Adrenal gland (tissue), 12 donors: Measurements from ENCODE around the gene OR8D1. TPM values are rescaled to one million over a fixed set of nuclear protein-coding genes. Genes with fewer than 3 reads are reported as not detected.
"Not testable (repeated sequence)": the region's sequence is repeated elsewhere in the genome, so short reads cannot be mapped to it uniquely, and the experiment has no call there.

ENCODE experiments used
- DNase-seq, 7 donors: peaks; one replicate each; pipeline ENCODE4 v3.0.0-alpha.2; 2019 to 2020
- H3K27ac ChIP-seq, 5 donors: fragments of 200-600 bp; sonication (generic) in 4 of 5; 1 replicate in 3 of 5; 2 replicates in 2 of 5; pipeline versions ENCODE4 v1.5.1 to v1.8.0; 2016 to 2020; ENCODE audit warnings: mild to moderate bottlenecking in 1 of 5
- H3K27me3 ChIP-seq: fragments of 200-600 bp; 2 replicates; pipeline ENCODE4 v1.8.0; 2021
- H3K36me3 ChIP-seq, 2 donors: fragments of 200-600 bp; replicated peaks in 1 of 2; 1 replicate in 1 of 2; 2 replicates in 1 of 2; pipeline versions ENCODE4 v1.5.1 to v1.8.0; 2018 to 2022
- H3K4me1 ChIP-seq, 2 donors: fragments of 200-600 bp; replicated peaks in 1 of 2; 1 replicate in 1 of 2; 2 replicates in 1 of 2; pipeline versions ENCODE4 v1.5.1 to v1.8.0; 2018 to 2021
- H3K4me3 ChIP-seq, 4 donors: fragments of 200-600 bp; sonication (generic) in 3 of 4; one replicate each; pipeline ENCODE4 v1.5.1; 2016 to 2018
- H3K9me3 ChIP-seq, 3 donors: fragments of 200-600 bp; sonication (generic) in 1 of 3; replicated peaks in 1 of 3; 1 replicate in 2 of 3; 2 replicates in 1 of 3; pipeline versions ENCODE4 v1.5.1 to v1.8.0; 2016 to 2021
- POLR2A ChIP-seq, 2 donors: fragments of 450-650 bp; IDR thresholded peaks; one replicate each; pipeline ENCODE4 v1.6.1; 2017; ENCODE audit warnings: antibody characterized with exemption in 2 of 2, mild to moderate bottlenecking in 2 of 2, moderate library complexity in 1 of 2
- WGBS, 4 donors: extraction: QIAGEN DNeasy Blood & Tissue Kit in 2 of 4; methylation state at CpG; one replicate each; pipeline versions ENCODE4 v1.1.5 to v1.1.7; 2013 to 2017; 5-methylcytosine and 5-hydroxymethylcytosine counted together
- intact Hi-C, 2 donors: fragments of 100-400 bp; cut with DNase I; formaldehyde crosslinking; loops; one replicate each; pipeline versions ENCODE4 v1.14.1 to v1.15.0; 2022 to 2023
- polyA plus RNA-seq, 3 donors: library from polyadenylated mRNA; stranded (reverse); fragments of 200-250 nt in 2 of 3; fragments of 350-450 nt in 1 of 3; fragmentation: Illumina TruSeq in 1 of 3; extraction: RNeasy Lipid Tissue Mini Kit (QIAGEN cat#74804) in 1 of 3; gene quantifications; one replicate each; pipeline ENCODE4 v1.2.3, GENCODE V29; 2013 to 2014
- total RNA-seq, 9 donors: library from RNA; depleted of rRNA in 4 of 9; stranded (reverse); fragments of >200 nt in 4 of 9; fragments of 120-200 nt in 1 of 9; fragmentation: NEBNext Ultra II Directional in 1 of 9; extraction: Animal tissue kit (Norgen Biotek cat#: 25700) in 1 of 9; gene quantifications; one replicate each; pipeline versions ENCODE4 v1.1.0 to v1.2.4, GENCODE V29; 2013 to 2023
- TF ChIP-seq, protein P1 (sequence below), 6 experiments: fragments of 450-650 bp in 4 of 6; fragments of 200-600 bp in 2 of 6; sonication (generic) in 1 of 6; IDR thresholded peaks; 1 replicate in 5 of 6; 2 replicates in 1 of 6; pipeline versions ENCODE4 v1.5.1 to v1.8.0; 2016 to 2021; ENCODE audit warnings: antibody characterized with exemption in 6 of 6, mild to moderate bottlenecking in 2 of 6, moderate library complexity in 1 of 6
- donor health status: healthy with polysubstance abuse.
- donor health status: Bipolar disorder and iron deficiency.
- donor health status: DM: yes; HTN: yes; CAD: no.
- donor health status: DM: no; HTN: no; CAD: no.
- donor health status: DM: no; HTN: no; CAD: no.
- donor health status: DM: yes; HTN: yes; CAD: no.

The OR8D1 gene
- total and polyA plus RNA-seq, 12 donors: not detected

DNA sequence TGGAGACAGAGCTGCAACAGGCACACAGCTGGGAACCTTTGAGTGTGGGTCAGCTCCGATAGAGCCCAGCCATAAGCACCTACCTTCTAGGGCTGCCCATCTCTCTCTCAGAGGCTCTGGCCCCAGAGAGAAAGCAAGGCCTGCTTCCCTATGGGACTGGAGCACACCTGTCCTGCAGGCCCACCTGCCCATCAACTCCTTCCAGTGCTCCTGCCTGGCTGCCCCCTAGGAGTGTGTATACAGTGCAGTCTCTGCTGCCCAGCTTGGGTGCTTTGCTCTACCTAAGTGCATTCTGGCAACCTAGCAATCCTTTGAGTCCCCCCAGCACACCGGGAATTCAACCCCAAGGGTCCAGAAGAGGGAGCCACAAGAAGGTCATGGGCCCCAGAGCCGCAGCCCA is 36.5 kb downstream of the OR8D1 start:
- H3K27ac ChIP-seq: no peak overlapping the region
- intact Hi-C loops: no loop called here
- H3K4me3 ChIP-seq: no peak overlapping the region
- DNase-seq: no peak
- H3K36me3 ChIP-seq: no peaks in the 10 kb centered on the region
- TF ChIP-seq POLR2A (IDR thresholded peaks at IDR 0.05): no peak
- TF ChIP-seq, protein P1, sequence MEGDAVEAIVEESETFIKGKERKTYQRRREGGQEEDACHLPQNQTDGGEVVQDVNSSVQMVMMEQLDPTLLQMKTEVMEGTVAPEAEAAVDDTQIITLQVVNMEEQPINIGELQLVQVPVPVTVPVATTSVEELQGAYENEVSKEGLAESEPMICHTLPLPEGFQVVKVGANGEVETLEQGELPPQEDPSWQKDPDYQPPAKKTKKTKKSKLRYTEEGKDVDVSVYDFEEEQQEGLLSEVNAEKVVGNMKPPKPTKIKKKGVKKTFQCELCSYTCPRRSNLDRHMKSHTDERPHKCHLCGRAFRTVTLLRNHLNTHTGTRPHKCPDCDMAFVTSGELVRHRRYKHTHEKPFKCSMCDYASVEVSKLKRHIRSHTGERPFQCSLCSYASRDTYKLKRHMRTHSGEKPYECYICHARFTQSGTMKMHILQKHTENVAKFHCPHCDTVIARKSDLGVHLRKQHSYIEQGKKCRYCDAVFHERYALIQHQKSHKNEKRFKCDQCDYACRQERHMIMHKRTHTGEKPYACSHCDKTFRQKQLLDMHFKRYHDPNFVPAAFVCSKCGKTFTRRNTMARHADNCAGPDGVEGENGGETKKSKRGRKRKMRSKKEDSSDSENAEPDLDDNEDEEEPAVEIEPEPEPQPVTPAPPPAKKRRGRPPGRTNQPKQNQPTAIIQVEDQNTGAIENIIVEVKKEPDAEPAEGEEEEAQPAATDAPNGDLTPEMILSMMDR (IDR thresholded peaks at IDR 0.05): no peak
- H3K9me3 ChIP-seq: no peaks in the 10 kb centered on the region
- H3K4me1 ChIP-seq: no peaks in the 10 kb centered on the region
- H3K27me3 ChIP-seq: no peaks in the 10 kb centered on the region
- 79 to 93% (median 86%) methylated on average over 2 to 3 of the region's 3 CpGs for WGBS, 4 donors

DNA sequence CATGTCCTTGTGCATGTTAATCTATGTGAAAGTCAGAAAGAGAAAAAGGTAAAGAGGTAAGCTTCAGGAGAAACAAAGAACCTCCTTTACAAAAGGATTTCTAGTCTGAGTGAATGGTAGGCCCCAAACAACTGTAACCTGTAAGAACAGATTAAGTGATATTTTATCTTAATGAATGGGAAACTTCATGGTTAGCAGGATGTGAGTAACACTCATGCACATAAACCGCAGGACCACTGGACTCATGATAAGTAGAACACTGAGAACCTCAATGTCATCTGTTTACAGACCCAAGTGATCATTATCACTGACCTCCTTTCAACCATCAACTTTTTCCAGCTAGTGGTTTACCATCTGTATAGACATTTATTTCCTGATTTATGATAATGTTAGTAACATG is 37.7 kb downstream of the OR8D1 start:
- no peak overlapping the region for H3K27ac ChIP-seq
- no peaks in the 10 kb centered on the region for H3K27me3 ChIP-seq
- no peaks in the 10 kb centered on the region for H3K9me3 ChIP-seq
- no peak for DNase-seq
- H3K36me3 ChIP-seq: no peaks in the 10 kb centered on the region
- no peaks in the 10 kb centered on the region for H3K4me1 ChIP-seq
- WGBS, 4 donors: 41 to 63% (median 54%) methylated on average over 1 of the region's 1 CpG
- TF ChIP-seq, protein P1 (IDR thresholded peaks at IDR 0.05): no peak
- TF ChIP-seq POLR2A (IDR thresholded peaks at IDR 0.05): no peak
- intact Hi-C loops: no loop called here
- no peak overlapping the region for H3K4me3 ChIP-seq

DNA sequence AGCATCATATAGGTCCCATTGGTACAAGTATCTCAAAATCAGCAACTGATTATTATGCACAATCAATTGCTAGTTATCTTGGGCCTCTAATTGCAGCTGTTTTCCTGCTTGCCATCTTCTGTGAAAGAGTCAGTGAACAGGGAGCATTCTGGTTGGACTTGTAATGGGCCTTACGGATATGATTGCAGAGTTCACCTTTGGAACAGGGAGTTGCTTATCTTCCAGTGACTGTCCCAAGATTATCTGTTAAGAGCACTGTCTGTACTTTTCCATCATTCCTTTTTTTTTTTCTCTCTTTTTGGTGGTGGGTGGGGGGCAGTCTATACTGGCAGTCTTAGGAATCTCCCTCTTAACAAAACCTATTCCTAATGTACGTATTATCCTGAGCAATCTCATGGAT is 39.7 kb downstream of the OR8D1 start:
- Histone ChIP-seq H3K27ac (no peak overlapping the region), H3K4me3 (no peak overlapping the region), H3K4me1 (no peaks in the 10 kb centered on the region), H3K36me3 (no peaks in the 10 kb centered on the region), H3K9me3 (no peaks in the 10 kb centered on the region), H3K27me3 (no peaks in the 10 kb centered on the region)
- DNase-seq: no peak
- intact Hi-C loops: no loop called here
- TF ChIP-seq POLR2A (IDR thresholded peaks at IDR 0.05): no peak
- TF ChIP-seq, protein P1 (IDR thresholded peaks at IDR 0.05): no peak
- 82 to 96% (median 92%) methylated on average over 2 of the region's 2 CpGs for WGBS, 4 donors

DNA sequence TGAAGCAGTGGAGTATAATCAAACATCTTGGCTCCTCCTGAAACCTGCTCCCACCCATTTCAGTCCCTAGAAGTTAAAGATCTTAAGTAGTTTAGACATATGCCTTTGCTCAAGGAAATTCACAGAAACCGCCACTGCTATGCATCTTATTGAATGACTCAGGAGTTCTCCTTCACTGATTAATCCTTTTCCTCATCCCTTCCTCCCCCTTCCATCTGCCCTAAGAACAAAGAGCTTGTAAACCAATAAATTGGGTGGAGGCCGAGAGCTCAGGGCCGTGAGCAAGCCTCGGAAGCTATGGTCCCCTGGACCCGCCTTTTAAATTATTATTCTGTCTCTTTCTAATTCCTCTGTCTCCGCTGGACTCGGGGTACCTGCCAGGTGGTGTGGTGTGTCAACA is 42.9 kb downstream of the OR8D1 start:
- H3K9me3 ChIP-seq, DNase-seq, H3K36me3 ChIP-seq, H3K27ac ChIP-seq, H3K4me3 ChIP-seq, intact Hi-C loops, H3K27me3 ChIP-seq, H3K4me1 ChIP-seq: not testable (repeated sequence)
- 44 to 57% (median 45%) methylated on average over 7 of the region's 7 CpGs for WGBS, 4 donors

DNA sequence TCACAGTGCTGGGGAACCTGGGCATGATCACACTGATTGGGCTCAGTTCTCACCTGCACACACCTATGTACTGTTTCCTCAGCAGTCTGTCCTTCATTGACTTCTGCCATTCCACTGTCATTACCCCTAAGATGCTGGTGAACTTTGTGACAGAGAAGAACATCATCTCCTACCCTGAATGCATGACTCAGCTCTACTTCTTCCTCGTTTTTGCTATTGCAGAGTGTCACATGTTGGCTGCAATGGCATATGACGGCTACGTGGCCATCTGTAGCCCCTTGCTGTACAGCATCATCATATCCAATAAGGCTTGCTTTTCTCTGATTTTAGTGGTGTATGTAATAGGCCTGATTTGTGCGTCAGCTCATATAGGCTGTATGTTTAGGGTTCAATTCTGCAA is 48.7 kb downstream of the OR8D1 start:
- peak in 1 of 7 donors; percentile 12 for DNase-seq
- H3K4me1 ChIP-seq, H3K27ac ChIP-seq, H3K9me3 ChIP-seq, H3K36me3 ChIP-seq, intact Hi-C loops, H3K4me3 ChIP-seq, H3K27me3 ChIP-seq: not testable (repeated sequence)
- WGBS, 4 donors: 53 to 73% (median 62%) methylated on average over 4 of the region's 4 CpGs
